Measurements from ENCODE around the gene PCNX1.

DNA sequence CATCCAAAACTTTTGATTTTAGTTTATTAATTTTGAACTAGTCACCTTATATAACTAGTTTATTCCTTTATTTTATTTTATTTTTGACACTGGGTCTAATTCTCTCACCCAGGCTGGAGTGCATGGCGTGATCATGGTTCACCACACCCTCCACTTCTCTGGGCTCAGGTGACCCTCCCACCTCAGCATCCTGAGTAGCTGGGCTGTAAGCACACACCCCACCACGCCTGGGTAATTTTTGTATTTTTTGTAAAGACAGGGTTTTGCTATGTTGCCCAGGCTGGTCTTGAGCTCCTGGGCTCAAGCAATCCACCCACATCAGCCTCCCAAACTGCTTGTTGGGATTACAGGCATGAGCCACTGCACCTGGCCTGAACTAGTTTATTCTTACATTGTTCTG, 17.3 kb downstream of the PCNX1 start:
- TF ChIP-seq EZH2 (IDR thresholded peaks at IDR 0.05), result no peak
- TF ChIP-seq POLR2AphosphoS5 (IDR thresholded peaks at IDR 0.05; ENCODE audit: borderline replicate concordance, low read depth, low read length), result no peak
- no peak for TF ChIP-seq FOXP2 (optimal IDR thresholded peaks at IDR 0.05; ENCODE audit: control extremely low read depth, extremely low read length, insufficient read depth)

Data from SK-N-MC (cell line).